Mesendoderm (in vitro differentiated cells): ENCODE data around the gene DNAI4.

Experiments used
- DNase-seq: peaks from one replicate; pipeline ENCODE4 v3.0.0; 2013
- H2AK5ac ChIP-seq: 2 replicates; pipeline ENCODE4 v1.6.1; 2013; ENCODE audit warnings: low read length, inconsistent platforms
- H2BK120ac ChIP-seq: 2 replicates; pipeline ENCODE4 v1.6.1; 2013; ENCODE audit warnings: low read depth, mild to moderate bottlenecking, low read length, moderate library complexity, mixed read lengths
- H2BK15ac ChIP-seq: replicated peaks from 2 replicates; pipeline ENCODE4 v1.6.1; 2013; ENCODE audit warnings: low read depth, mild to moderate bottlenecking, moderate library complexity
- H2BK5ac ChIP-seq: 2 replicates; pipeline ENCODE4 v1.6.1; 2013; ENCODE audit warnings: low read length, inconsistent platforms
- H3K18ac ChIP-seq: 2 replicates; pipeline ENCODE4 v1.6.1; 2013; ENCODE audit warnings: mild to moderate bottlenecking, low read length, mixed read lengths
- H3K23ac ChIP-seq: one replicate; pipeline ENCODE4 v1.6.1; 2013; ENCODE audit warnings: low read length
- H3K27ac ChIP-seq: 2 replicates; pipeline ENCODE4 v1.5.1; 2013; ENCODE audit warnings: low read depth, mild to moderate bottlenecking, inconsistent platforms, low read length, moderate library complexity
- H3K27me3 ChIP-seq: 2 replicates; pipeline ENCODE4 v1.6.1; 2013; ENCODE audit warnings: low read length, control low read depth, mild to moderate bottlenecking, inconsistent platforms; ENCODE audit not compliant: insufficient read depth, poor library complexity
- H3K36me3 ChIP-seq: 2 replicates; pipeline ENCODE4 v1.6.1; 2013; ENCODE audit warnings: low read length, inconsistent platforms; ENCODE audit not compliant: control insufficient read depth, insufficient read depth
- H3K4ac ChIP-seq: one replicate; pipeline ENCODE4 v1.6.1; 2013; ENCODE audit warnings: low read depth, mild to moderate bottlenecking, low read length, moderate library complexity
- H3K4me1 ChIP-seq: 2 replicates; pipeline ENCODE4 v1.6.1; 2013; ENCODE audit warnings: low read depth, low read length, inconsistent platforms; ENCODE audit not compliant: control insufficient read depth
- H3K4me2 ChIP-seq: 2 replicates; pipeline ENCODE4 v1.6.1; 2013; ENCODE audit warnings: low read length
- H3K4me3 ChIP-seq: 2 replicates; pipeline ENCODE4 v1.5.1; 2013; ENCODE audit warnings: mild to moderate bottlenecking, low read length
- H3K56ac ChIP-seq: one replicate; pipeline ENCODE4 v1.6.1; 2013; ENCODE audit warnings: low read length
- H3K79me1 ChIP-seq: 2 replicates; pipeline ENCODE4 v1.6.1; 2013; ENCODE audit warnings: low read length, inconsistent platforms
- H3K79me2 ChIP-seq: 2 replicates; pipeline ENCODE4 v1.6.1; 2013; ENCODE audit warnings: mild to moderate bottlenecking, low read length; ENCODE audit not compliant: control insufficient read depth, insufficient read depth
- H3K9ac ChIP-seq: 2 replicates; pipeline ENCODE4 v1.6.1; 2013; ENCODE audit warnings: low read length, inconsistent platforms
- H4K5ac ChIP-seq: one replicate; pipeline ENCODE4 v1.6.1; 2013; ENCODE audit warnings: low read length
- H4K8ac ChIP-seq: one replicate; pipeline ENCODE4 v1.6.1; 2013; ENCODE audit warnings: low read depth, mild to moderate bottlenecking, control low read depth, low read length, moderate library complexity
- WGBS: extraction: QIAGEN DNeasy Blood & Tissue Kit; methylation state at CpG from one replicate; pipeline ENCODE4 v1.1.7; 2013; ENCODE audit warnings: low lambda C conversion rate, missing lambda C conversion rate; ENCODE audit not compliant: insufficient coverage; ENCODE audit errors: extremely low coverage; 5-methylcytosine and 5-hydroxymethylcytosine counted together

The DNAI4 gene

DNA sequence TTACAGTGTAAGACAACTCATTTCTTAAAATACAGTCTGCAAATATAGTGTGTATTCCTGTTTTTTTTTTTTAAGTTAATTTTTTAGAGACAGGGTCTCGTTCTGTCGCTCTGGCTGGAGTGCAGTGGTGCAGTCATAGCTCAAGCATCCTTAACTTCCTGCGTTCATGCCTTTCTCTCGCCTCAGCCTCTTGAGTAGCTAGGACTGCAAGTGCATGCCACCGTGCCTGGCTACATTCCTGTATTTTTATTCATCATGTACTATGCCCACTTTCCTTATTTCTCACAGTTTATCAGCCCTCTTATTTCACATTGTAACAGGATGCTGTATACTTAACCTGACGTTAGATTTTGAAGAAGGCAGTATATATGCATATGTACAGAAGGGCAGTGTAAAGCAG is 26.9 kb upstream of the DNAI4 start:
- Histone ChIP-seq H3K4me3 (no peak overlapping the region), H3K27ac (no peak overlapping the region), H4K8ac (no peak overlapping the region), H3K4me1 (no peaks in the 10 kb centered on the region), H3K79me2 (no peaks in the 10 kb centered on the region), H4K5ac (no peak overlapping the region), H3K36me3 (no peaks in the 10 kb centered on the region), H2BK5ac (no peak overlapping the region), H2BK15ac (no peak overlapping the region), H3K56ac (no peak overlapping the region), H3K79me1 (no peaks in the 10 kb centered on the region), H2BK120ac (no peak overlapping the region), H3K4ac (no peak overlapping the region), H3K18ac (no peak overlapping the region), H3K9ac (no peak overlapping the region), H3K4me2 (no peak overlapping the region), H3K27me3 (no peaks in the 10 kb centered on the region), H2AK5ac (no peak overlapping the region), H3K23ac (no peak overlapping the region)
- no peak for DNase-seq
- WGBS, result no CpG with 5 or more reads among the region's 6 CpGs

DNA sequence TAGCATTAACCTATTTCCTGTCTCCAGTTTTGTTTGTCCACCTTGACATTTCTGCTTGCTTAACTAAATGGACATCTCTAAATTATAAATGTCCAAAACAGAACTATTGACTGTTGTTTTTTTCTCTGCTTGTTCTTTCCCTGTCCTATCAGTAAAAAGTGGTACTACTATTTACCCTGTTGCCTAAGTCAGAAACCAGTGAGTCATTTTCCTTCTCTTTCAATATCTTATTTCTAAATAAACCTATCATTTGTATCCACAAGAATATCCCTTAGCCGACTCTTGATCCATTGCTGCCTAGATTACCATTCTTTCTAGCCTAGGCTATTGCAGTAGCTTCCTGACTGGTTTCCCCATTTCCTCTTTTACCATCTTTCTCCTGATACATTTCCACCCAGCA is 22.6 kb upstream of the DNAI4 start:
- H2AK5ac ChIP-seq, result no peak overlapping the region
- peaks cover 4% of the 10 kb centered on the region for H3K79me1 ChIP-seq
- no peak overlapping the region for H2BK5ac ChIP-seq
- H3K4ac ChIP-seq, result no peak overlapping the region
- H4K8ac ChIP-seq, result no peak overlapping the region
- no peak overlapping the region for H2BK120ac ChIP-seq
- no peaks in the 10 kb centered on the region for H3K36me3 ChIP-seq
- H3K23ac ChIP-seq, result no peak overlapping the region
- H2BK15ac ChIP-seq, result no peak overlapping the region
- H3K4me1 ChIP-seq, result no peaks in the 10 kb centered on the region
- H3K18ac ChIP-seq, result no peak overlapping the region
- no peak overlapping the region for H3K27ac ChIP-seq
- DNase-seq, result no peak
- no peak overlapping the region for H4K5ac ChIP-seq
- H3K27me3 ChIP-seq, result no peaks in the 10 kb centered on the region
- H3K9ac ChIP-seq, result no peak overlapping the region
- H3K56ac ChIP-seq, result no peak overlapping the region
- no peaks in the 10 kb centered on the region for H3K79me2 ChIP-seq
- WGBS, result no CpG with 5 or more reads among the region's 1 CpG
- H3K4me2 ChIP-seq, result no peak overlapping the region
- no peak overlapping the region for H3K4me3 ChIP-seq

DNA sequence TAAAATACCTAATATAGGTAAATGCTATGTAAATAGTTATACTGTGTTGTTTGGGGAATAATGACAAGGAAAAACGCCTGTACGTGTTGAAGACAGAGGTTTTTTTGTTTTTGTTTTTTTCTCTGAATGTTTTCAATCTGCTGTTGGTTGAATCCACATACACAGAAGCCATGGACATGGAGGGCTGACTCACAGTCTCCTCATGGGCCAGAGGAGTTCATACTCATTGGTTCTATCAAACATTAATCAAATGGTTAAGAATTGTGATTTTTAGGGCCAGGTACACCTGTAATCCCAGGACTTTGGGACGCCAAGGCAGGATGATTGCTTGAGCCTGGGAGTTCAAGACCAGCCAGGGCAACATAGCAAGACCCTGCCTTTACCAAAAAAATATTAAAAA is 20.7 kb upstream of the DNAI4 start:
- no CpG with 5 or more reads among the region's 3 CpGs for WGBS
- H4K5ac ChIP-seq, result no peak overlapping the region

DNA sequence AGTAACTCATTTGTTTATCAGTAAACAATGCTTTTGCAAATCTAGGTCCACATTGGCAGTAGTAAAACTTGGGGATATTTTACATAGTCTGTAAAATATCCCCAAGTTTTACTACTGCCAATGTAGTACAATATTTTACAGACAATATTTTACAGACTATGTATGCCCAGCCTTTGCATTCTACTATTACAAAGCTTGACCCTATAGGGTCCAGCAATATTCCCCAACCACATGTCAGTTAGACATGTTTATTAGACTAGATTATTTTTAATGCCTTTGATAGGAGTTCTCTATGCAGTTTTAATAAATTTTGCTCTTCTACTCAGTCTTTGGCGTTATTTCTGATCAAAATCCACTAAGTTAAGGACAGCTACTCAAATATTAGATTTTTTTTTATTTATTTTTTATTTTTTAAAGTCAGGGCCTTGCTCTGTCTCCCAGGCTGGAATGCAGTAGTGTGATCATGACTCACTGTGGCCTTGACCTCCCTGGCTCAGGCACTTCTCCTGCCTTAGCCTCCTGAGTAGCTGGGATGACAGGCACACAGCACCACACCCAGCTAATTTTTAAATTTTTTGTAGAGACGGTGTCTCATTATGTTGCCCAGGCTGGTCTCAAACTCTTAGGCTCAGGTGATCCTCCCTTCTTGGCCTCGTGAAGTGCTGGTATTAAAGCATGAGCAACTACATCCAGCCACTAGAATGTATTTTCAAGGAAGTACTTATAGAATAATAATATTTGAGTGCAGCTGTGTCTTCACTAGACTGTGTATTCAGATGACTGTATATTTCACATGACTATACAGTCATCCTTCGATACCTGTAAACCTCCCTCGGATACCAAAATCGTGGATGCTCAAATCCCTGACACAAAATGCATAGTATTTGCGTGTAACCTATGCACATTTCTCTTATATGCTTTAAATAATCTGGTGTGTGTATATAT is 19.9 kb upstream of the DNAI4 start:
- Histone ChIP-seq H3K9ac (no peak overlapping the region), H3K4ac (no peak overlapping the region), H3K79me2 (peaks cover 3% of the 10 kb centered on the region), H3K18ac (no peak overlapping the region), H3K4me1 (no peaks in the 10 kb centered on the region), H3K79me1 (peaks cover 4% of the 10 kb centered on the region), H2AK5ac (no peak overlapping the region), H2BK5ac (no peak overlapping the region), H4K5ac (no peak overlapping the region), H2BK120ac (no peak overlapping the region), H3K4me3 (no peak overlapping the region), H2BK15ac (no peak overlapping the region), H3K27ac (no peak overlapping the region), H4K8ac (no peak overlapping the region), H3K23ac (no peak overlapping the region), H3K4me2 (no peak overlapping the region), H3K27me3 (no peaks in the 10 kb centered on the region), H3K56ac (no peak overlapping the region), H3K36me3 (no peaks in the 10 kb centered on the region)
- DNase-seq, result peak; percentile 55
- WGBS, result no CpG with 5 or more reads among the region's 7 CpGs

More for the DNA sequence above, 20.7 kb upstream of the DNAI4 start:
- no peaks in the 10 kb centered on the region for H3K4me1 ChIP-seq
- H3K9ac ChIP-seq, result no peak overlapping the region
- no peaks in the 10 kb centered on the region for H3K36me3 ChIP-seq
- no peak overlapping the region for H2BK5ac ChIP-seq
- H2AK5ac ChIP-seq, result no peak overlapping the region
- peaks cover 4% of the 10 kb centered on the region for H3K79me1 ChIP-seq
- H3K27ac ChIP-seq, result no peak overlapping the region
- DNase-seq, result no peak
- no peak overlapping the region for H3K18ac ChIP-seq
- no peak overlapping the region for H3K4ac ChIP-seq
- H3K56ac ChIP-seq, result no peak overlapping the region
- no peak overlapping the region for H2BK120ac ChIP-seq
- H4K8ac ChIP-seq, result no peak overlapping the region
- no peak overlapping the region for H2BK15ac ChIP-seq
- no peak overlapping the region for H3K4me2 ChIP-seq
- H3K79me2 ChIP-seq, result peaks cover 3% of the 10 kb centered on the region
- no peak overlapping the region for H3K4me3 ChIP-seq
- no peak overlapping the region for H3K23ac ChIP-seq
- H3K27me3 ChIP-seq, result no peaks in the 10 kb centered on the region

DNA sequence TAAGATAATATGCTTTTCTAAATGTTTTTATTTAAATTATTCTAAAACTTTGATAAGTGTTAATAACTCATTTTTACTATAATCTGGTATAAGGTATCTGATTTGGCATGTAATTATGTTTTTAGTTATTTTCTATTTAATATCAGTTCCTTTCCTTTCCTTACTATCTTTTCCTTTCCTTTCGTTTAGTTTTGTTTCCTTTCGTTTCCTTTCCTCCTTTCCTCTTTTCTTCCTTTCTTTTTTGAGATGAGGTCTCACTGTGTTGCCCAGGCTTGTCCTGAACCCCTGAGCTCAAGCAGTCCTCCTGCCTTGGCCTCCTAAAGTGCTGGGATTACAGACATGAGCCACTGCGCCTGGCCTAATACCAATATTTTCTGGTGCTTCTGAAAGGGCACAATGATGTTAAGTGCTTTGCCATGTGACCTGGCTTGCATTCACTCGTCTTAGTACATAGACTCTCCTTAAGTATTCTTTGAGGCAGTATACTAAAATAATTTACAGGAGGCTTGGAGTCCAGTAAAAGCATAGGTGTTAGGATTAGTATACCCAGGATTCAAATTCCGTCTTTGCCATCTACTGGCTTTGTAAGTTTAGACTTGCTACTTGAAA is 18.8 kb upstream of the DNAI4 start:
- H3K9ac ChIP-seq, result no peak overlapping the region
- no peak overlapping the region for H3K23ac ChIP-seq
- H2BK15ac ChIP-seq, result no peak overlapping the region
- H4K8ac ChIP-seq, result no peak overlapping the region
- H3K36me3 ChIP-seq, result no peaks in the 10 kb centered on the region
- H3K27ac ChIP-seq, result no peak overlapping the region
- H3K18ac ChIP-seq, result no peak overlapping the region
- H3K56ac ChIP-seq, result no peak overlapping the region
- no peak overlapping the region for H3K4me2 ChIP-seq
- DNase-seq, result no peak
- peaks cover 4% of the 10 kb centered on the region for H3K79me2 ChIP-seq
- H2BK5ac ChIP-seq, result no peak overlapping the region
- H2AK5ac ChIP-seq, result no peak overlapping the region
- H2BK120ac ChIP-seq, result no peak overlapping the region
- H3K27me3 ChIP-seq, result no peaks in the 10 kb centered on the region
- H3K4ac ChIP-seq, result no peak overlapping the region
- H3K79me1 ChIP-seq, result peaks cover 4% of the 10 kb centered on the region
- no peak overlapping the region for H3K4me3 ChIP-seq
- H3K4me1 ChIP-seq, result no peaks in the 10 kb centered on the region
- no CpG with 5 or more reads among the region's 5 CpGs for WGBS
- H4K5ac ChIP-seq, result no peak overlapping the region
